GM19238 (cell line): ENCODE measurements around the gene CPXM2.
"Not testable (repeated sequence)": the region's sequence is repeated elsewhere in the genome, so short reads cannot be mapped to it uniquely, and the experiment has no call there.

Source experiments
- DNase-seq: peaks from one replicate; pipeline ENCODE4 v3.0.0; 2011; ENCODE audit warnings: low spot score; ENCODE audit not compliant: insufficient read length

Gene CPXM2

GRCh38 chr10:123746061-123746460, 145.5 kb downstream of the CPXM2 start:
- no peak for DNase-seq

GRCh38 chr10:123744224-123744536, 147.4 kb downstream of the CPXM2 start:
- DNase-seq = no peak

GRCh38 chr10:123743441-123744223, 148.0 kb downstream of the CPXM2 start:
- DNase-seq = no peak

GRCh38 chr10:123742751-123743440, 148.7 kb downstream of the CPXM2 start:
- no peak for DNase-seq

- no peak for DNase-seq
These were observed 149.9 kb downstream of the CPXM2 start for GRCh38 chr10:123741711-123742110.

GRCh38 chr10:123741146-123741545, 150.5 kb downstream of the CPXM2 start:
- no peak for DNase-seq

GRCh38 chr10:123736917-123737316, 154.7 kb downstream of the CPXM2 start:
- DNase-seq = not testable (repeated sequence)

- DNase-seq = no peak
These were observed 162.1 kb downstream of the CPXM2 start for GRCh38 chr10:123729523-123729922.

GRCh38 chr10:123726836-123727235, 164.8 kb downstream of the CPXM2 start:
- DNase-seq = no peak

GRCh38 chr10:123726381-123726780, 165.2 kb downstream of the CPXM2 start:
- DNase-seq = no peak

- no peak for DNase-seq
These were observed 166.9 kb downstream of the CPXM2 start for GRCh38 chr10:123724747-123725146.

GRCh38 chr10:123722351-123722750, 169.3 kb downstream of the CPXM2 start:
- DNase-seq = no peak

GRCh38 chr10:123721441-123722049, 170.1 kb downstream of the CPXM2 start:
- no peak for DNase-seq

GRCh38 chr10:123720536-123720935, 171.1 kb downstream of the CPXM2 start:
- no peak for DNase-seq

GRCh38 chr10:123718544-123719060, 173.0 kb downstream of the CPXM2 start:
- no peak for DNase-seq

GRCh38 chr10:123717336-123717735, 174.3 kb downstream of the CPXM2 start:
- no peak for DNase-seq

GRCh38 chr10:123715546-123715945, 176.1 kb downstream of the CPXM2 start:
- DNase-seq = no peak

- DNase-seq = no peak
These were observed 185.4 kb downstream of the CPXM2 start for GRCh38 chr10:123706236-123706635.

- no peak for DNase-seq
These were observed 186.8 kb downstream of the CPXM2 start for GRCh38 chr10:123704812-123705211.

GRCh38 chr10:123704076-123704475, 187.5 kb downstream of the CPXM2 start:
- DNase-seq = no peak

- DNase-seq = no peak
These were observed 188.3 kb downstream of the CPXM2 start for GRCh38 chr10:123703195-123703790.
